HFF-Myc (cell line): Measurements from ENCODE around the gene RARS2.

Experiments used
- DNase-seq: peaks from one replicate; pipeline ENCODE4 v3.0.0-alpha.2; 2011; ENCODE audit warnings: low read depth; ENCODE audit errors: extremely low read depth
- H3K4me3 ChIP-seq: replicated peaks from 2 replicates; pipeline ENCODE4 v1.5.1; 2011; ENCODE audit warnings: low read depth, mild to moderate bottlenecking, control low read depth, low read length
- CTCF ChIP-seq: IDR thresholded peaks from 2 replicates; pipeline ENCODE4 v1.5.1; 2012; ENCODE audit warnings: mild to moderate bottlenecking, low read depth, low read length, control low read depth; ENCODE audit errors: missing control alignments

RARS2 gene

GRCh38 chr6:87606199-87606598, 16.4 kb upstream of the RARS2 start:
- no peak overlapping the region for H3K4me3 ChIP-seq
- no peak for TF ChIP-seq CTCF
- DNase-seq = no peak

- no peak for DNase-seq
- no peak overlapping the region for H3K4me3 ChIP-seq
- no peak for TF ChIP-seq CTCF
These were observed 10.8 kb upstream of the RARS2 start for GRCh38 chr6:87600576-87600975.

GRCh38 chr6:87590990-87591389, 1.2 kb upstream of the RARS2 start:
- peak overlapping the region; percentile 94 for H3K4me3 ChIP-seq
- no peak for TF ChIP-seq CTCF
- DNase-seq = no peak

- no peak for DNase-seq
These were observed 662 bp upstream of the RARS2 start for GRCh38 chr6:87590417-87590880.

GRCh38 chr6:87588756-87589407, 905 bp downstream of the RARS2 start:
- DNase-seq = no peak
- peak overlapping the region; percentile 94 for H3K4me3 ChIP-seq
- TF ChIP-seq CTCF = no peak

More at GRCh38 chr6:87590417-87590880, 662 bp upstream of the RARS2 start:
- no peak for TF ChIP-seq CTCF
- peak overlapping the region; percentile 94 for H3K4me3 ChIP-seq

GRCh38 chr6:87586371-87587077, 3.3 kb downstream of the RARS2 start:
- TF ChIP-seq CTCF = no peak
- H3K4me3 ChIP-seq = no peak overlapping the region
- no peak for DNase-seq
